Measurements from ENCODE around the gene UMODL1. TPM values are rescaled to one million over a fixed set of nuclear protein-coding genes. Genes with fewer than 3 reads are reported as not detected.

The UMODL1 gene
- total RNA-seq, 2 experiments from 2014 or later: 0.10 to 0.21 TPM

DNA sequence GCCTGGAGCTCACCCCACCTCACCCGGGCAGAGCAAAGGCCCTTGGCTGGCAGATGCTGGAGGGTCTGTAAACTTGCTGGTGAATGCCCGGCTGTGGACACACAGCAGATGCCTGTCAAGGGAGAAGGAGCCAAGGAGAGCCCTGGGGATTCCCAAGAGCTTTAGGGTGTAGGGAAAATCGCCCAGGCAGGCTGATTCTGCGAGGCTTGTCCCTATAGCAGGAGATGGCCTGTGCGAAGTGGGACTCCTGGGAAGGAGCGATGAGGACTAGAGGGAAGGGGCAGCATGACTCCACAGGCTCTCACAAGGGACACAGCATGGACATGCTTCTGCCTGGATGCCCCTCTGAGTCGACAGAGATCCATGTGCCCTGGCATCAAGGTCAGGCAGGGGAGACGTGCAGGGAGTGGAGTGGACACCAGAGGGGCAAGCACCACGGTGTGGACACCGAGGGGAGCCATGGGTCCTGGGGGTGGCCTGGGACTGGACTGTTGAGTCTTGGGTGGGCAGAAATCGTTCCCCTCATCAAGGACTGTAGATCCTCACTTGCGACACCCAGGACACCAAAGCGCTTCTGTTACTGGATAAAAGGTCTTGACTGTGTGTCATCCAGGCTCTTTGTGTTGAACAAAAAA is 76.4 kb downstream of the UMODL1 start:
- peaks cover 8% of the 10 kb centered on the region for H3K4me1 Mint-ChIP-seq
- no peak for DNase-seq
- no peaks in the 10 kb centered on the region for H3K27me3 Mint-ChIP-seq
- no peaks in the 10 kb centered on the region for H3K9me3 Mint-ChIP-seq
- no peaks in the 10 kb centered on the region for H3K36me3 Mint-ChIP-seq (ENCODE audit: low read depth)
- H3K4me3 Mint-ChIP-seq: no peak overlapping the region
- ChIA-PET POLR2A (no interaction called here), CTCF (interaction anchor here (0.5 to 4.7 kb wide), 7 partner anchors 9 to 316 kb away, joined by 3 to 52 read pairs (median 3); no protein-coding TSS in a partner anchor)
- no peak overlapping the region for H3K27ac Mint-ChIP-seq

DNA sequence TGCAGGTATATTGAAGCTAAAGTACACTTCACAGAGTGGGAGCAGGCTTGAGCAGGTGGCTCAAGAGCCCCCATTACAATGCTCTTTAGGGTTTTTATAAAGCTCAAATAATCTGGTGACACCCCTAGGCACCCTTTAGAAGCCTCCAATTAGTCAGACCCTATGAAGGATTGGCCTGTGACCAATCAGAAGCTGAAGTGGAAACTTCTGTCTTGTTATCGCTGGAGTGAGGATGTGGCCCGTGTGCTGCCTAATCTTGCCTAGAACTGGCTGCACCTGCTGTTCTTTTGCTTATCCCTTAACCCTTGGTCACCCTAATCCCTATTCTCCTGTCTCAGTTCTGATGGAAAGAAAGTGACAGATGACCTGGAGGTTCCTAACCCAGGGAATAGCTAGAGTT is 77.0 kb downstream of the UMODL1 start:
- CTCF ChIA-PET: interaction anchor here (1.2 to 4.7 kb wide), 6 partner anchors 9 to 142 kb away, joined by 3 to 52 read pairs (median 3); no protein-coding TSS in a partner anchor
- Mint-ChIP-seq H3K36me3 (ENCODE audit: low read depth) (no peaks in the 10 kb centered on the region), H3K9me3 (no peaks in the 10 kb centered on the region), H3K27me3 (no peaks in the 10 kb centered on the region), H3K27ac (no peak overlapping the region), H3K4me1 (peaks cover 8% of the 10 kb centered on the region), H3K4me3 (no peak overlapping the region)
- no peak for DNase-seq
- POLR2A ChIA-PET: no interaction called here

DNA sequence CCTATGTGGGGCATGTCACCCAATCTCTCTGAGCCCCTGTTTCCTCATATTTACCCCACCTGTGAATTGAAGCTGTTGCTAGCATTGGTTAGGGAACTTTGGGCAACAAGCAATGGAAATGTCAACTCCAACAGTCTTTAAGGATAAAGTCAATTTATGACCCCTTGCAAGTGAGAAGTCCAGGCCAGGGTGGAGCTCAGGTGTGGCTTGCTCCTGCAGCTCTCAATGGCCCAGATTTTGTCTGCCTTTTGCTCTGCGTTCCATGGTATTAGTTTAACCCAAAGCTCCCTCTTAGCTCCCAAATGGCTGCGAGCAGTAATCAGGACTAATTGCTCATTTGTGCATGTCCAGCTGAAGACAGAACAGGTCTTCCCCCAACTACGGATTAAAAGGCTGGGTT is 77.5 kb downstream of the UMODL1 start:
- Mint-ChIP-seq H3K27me3 (no peaks in the 10 kb centered on the region), H3K9me3 (no peaks in the 10 kb centered on the region), H3K4me1 (peaks cover 8% of the 10 kb centered on the region), H3K36me3 (ENCODE audit: low read depth) (no peaks in the 10 kb centered on the region), H3K4me3 (no peak overlapping the region), H3K27ac (no peak overlapping the region)
- ChIA-PET CTCF (interaction anchor here (1.2 to 4.7 kb wide), 4 partner anchors 8 to 142 kb away, joined by 3 to 52 read pairs (median 5); no protein-coding TSS in a partner anchor), POLR2A (no interaction called here)
- DNase-seq: no peak

DNA sequence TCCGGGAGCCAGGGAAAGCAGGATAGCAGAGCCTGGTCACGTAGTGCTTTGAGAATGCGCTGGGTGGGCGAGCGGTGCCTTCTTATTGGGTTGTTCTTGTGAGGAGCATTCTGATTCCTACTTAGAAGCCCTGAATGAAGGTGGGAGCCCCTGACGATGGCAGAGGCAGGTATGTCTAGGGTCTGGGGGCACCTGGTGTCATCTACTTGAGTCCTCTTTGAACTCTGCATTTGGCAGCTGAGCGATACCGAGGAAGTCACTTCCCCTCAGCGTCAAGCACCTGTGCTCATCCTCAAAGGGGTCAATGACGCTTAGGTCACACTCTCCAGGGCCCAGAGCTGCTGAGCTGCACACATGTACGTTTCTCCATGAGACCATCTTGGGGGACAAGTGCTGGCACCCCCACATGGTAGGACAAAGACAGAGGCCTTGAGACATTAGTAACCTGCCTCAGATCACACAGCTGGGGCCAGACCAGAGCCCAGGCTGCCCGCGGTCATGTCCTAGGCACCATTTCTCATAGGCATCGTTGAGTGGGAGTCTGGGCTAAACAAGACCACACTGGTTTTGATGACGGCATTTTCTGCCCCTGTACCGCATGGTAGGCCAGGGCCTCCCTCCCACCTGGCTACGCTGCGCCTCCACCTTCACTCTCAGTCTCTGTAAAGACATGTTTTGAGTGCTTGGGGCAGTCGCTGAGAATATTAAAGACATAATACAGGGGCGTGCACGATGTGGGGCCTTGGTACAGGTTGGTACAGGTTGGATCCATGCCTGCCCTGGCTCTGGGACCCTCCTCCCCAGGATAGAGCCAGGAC is 78.7 kb downstream of the UMODL1 start:
- DNase-seq: no peak
- ChIA-PET POLR2A (no interaction called here), CTCF (interaction anchor here (1.1 kb wide), 1 partner anchor 37 kb away, joined by 3 read pairs; no protein-coding TSS in a partner anchor)
- Mint-ChIP-seq H3K27me3 (no peaks in the 10 kb centered on the region), H3K9me3 (no peaks in the 10 kb centered on the region), H3K27ac (no peak overlapping the region), H3K36me3 (ENCODE audit: low read depth) (no peaks in the 10 kb centered on the region), H3K4me3 (no peak overlapping the region), H3K4me1 (peaks cover 8% of the 10 kb centered on the region)

DNA sequence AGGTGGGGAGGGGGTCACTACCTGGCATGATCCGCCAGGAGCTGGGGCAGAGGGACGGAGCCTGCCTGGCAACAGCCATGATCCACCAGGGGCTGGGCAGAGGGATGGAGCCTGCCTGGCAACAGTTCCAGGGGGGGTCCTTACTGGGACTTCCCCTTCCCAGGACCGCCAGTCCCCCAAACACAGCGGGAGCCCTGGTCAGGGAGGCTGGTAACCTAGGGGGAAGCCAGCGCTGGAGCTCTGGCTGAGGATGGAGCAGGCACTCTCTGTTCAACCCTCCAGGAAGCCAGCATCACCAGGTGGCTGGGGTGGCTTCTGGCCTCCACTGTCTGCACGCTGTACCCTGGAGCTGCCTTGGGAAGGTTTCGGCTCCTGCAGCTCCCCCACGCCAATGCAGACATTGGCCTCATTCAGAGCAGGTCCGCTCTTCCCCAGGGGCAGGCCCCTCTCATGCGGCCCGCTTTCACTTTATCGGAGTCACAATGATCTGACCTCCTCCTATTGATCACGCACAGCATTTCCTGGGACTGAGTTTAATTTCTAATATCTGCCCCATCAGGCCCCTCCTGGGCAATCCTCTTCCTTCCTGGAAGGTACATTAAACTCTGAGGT is 79.5 kb downstream of the UMODL1 start:
- no peak for DNase-seq
- H3K9me3 Mint-ChIP-seq: no peaks in the 10 kb centered on the region
- POLR2A ChIA-PET: no interaction called here
- H3K4me3 Mint-ChIP-seq: no peak overlapping the region
- CTCF ChIA-PET: interaction anchor here (1.1 kb wide), 1 partner anchor 36 kb away, joined by 3 read pairs; no protein-coding TSS in a partner anchor
- H3K36me3 Mint-ChIP-seq (ENCODE audit: low read depth): no peaks in the 10 kb centered on the region
- no peak overlapping the region for H3K27ac Mint-ChIP-seq
- H3K27me3 Mint-ChIP-seq: no peaks in the 10 kb centered on the region
- H3K4me1 Mint-ChIP-seq: peaks cover 5% of the 10 kb centered on the region

DNA sequence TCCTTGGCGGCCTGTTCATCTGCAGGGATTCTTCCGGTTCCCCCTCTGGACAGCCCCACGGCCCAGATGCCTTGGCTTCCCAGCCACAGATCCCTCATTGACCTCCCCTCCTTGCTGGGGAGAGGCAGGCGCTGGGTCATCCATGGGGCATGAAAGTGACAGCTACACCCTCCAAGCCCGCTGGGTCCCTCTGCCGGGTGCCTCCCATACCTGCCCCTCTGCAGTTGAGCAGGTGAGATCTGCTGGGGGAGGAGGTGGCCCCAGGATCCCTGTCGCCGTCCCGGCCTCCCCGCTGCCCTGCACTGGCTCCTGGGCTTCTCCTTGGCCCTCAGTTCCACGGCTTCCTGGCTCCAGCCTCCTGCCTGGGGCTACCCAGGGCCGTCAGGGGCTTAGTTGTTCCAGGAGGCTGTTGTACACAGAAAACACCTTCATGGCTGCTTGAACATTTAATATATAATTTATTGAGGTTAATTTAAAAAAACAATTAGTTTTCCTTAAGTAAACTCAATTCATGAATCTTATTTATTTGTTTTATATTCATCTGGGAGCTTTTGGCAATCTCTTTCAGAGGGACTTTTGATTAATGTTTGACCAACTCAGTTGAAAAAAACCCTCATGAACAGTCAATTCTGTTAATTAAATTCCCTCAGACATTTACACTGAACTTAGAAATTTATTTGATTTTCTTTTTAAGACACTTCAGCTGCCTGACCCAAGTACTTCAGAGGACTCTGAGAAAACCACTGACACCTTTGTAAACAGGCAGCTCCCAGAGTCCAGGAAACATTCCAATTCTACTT is 80.2 kb downstream of the UMODL1 start:
- CTCF ChIA-PET: interaction anchor here (1.1 to 2.6 kb wide), 2 partner anchors 100 to 108 kb away, joined by 3 to 10 read pairs; no protein-coding TSS in a partner anchor
- no peaks in the 10 kb centered on the region for H3K36me3 Mint-ChIP-seq (ENCODE audit: low read depth)
- POLR2A ChIA-PET: no interaction called here

DNA sequence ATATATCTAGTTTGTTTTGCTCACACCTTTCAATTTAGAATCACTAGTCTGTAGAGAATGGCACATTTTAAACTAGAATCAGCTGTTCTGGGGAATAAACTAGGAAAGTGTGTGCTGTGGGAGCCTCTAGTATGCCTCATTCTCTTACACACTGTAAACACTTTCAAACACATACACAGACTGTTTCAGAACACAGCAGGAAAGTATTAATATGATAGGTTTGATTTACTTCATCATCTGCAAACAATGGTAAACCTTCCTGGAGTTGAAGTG is 80.8 kb downstream of the UMODL1 start:
- ChIA-PET POLR2A (no interaction called here), CTCF (interaction anchor here (1.1 to 2.6 kb wide), 2 partner anchors 100 to 107 kb away, joined by 3 to 10 read pairs; no protein-coding TSS in a partner anchor)
- no peak for DNase-seq
- H3K4me3 Mint-ChIP-seq: no peak overlapping the region
- no peaks in the 10 kb centered on the region for H3K36me3 Mint-ChIP-seq (ENCODE audit: low read depth)
- no peaks in the 10 kb centered on the region for H3K9me3 Mint-ChIP-seq
- no peaks in the 10 kb centered on the region for H3K27me3 Mint-ChIP-seq
- no peaks in the 10 kb centered on the region for H3K4me1 Mint-ChIP-seq
- H3K27ac Mint-ChIP-seq: no peak overlapping the region

More for the DNA sequence above, 80.2 kb downstream of the UMODL1 start:
- no peaks in the 10 kb centered on the region for H3K27me3 Mint-ChIP-seq
- H3K27ac Mint-ChIP-seq: no peak overlapping the region
- no peak for DNase-seq
- no peak overlapping the region for H3K4me3 Mint-ChIP-seq
- H3K9me3 Mint-ChIP-seq: no peaks in the 10 kb centered on the region
- H3K4me1 Mint-ChIP-seq: no peaks in the 10 kb centered on the region

DNA sequence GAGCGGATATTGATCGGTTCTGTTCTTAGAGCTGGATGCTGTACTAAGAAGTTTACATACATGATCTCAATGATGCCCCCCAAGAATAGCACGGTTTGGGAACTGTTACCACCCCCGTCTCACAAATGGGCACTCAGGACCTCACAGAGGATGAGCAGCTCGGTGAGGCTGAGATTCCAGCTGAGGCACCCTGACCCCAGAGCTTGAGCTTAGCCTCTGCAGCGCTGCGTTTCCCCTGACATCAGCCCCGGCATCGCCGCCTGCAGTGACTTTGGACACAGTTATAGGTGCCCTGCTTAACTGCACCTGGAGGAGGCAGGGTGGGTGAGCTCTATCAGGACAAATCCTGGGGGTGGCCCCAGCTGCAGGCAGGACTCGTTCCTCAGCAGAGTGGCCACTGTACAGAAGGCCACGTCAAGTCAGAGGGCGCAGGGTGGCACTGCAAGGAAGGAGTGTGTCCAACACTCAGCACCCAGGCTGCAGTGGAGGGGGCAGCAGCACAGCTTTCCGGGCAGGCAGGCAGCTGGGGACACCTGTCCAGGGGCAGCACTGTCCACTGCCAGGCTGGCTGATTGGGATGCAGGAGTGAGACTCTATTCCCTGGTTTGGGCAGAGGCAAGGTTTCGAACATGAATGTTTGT is 82.0 kb downstream of the UMODL1 start:
- POLR2A ChIA-PET: no interaction called here
- Mint-ChIP-seq H3K4me1 (no peaks in the 10 kb centered on the region), H3K36me3 (ENCODE audit: low read depth) (no peaks in the 10 kb centered on the region), H3K27ac (no peak overlapping the region), H3K9me3 (no peaks in the 10 kb centered on the region), H3K4me3 (no peak overlapping the region), H3K27me3 (no peaks in the 10 kb centered on the region)
- DNase-seq: no peak
- CTCF ChIA-PET: interaction anchor here (2.6 kb wide), 1 partner anchor 106 kb away, joined by 10 read pairs; no protein-coding TSS in a partner anchor

DNA sequence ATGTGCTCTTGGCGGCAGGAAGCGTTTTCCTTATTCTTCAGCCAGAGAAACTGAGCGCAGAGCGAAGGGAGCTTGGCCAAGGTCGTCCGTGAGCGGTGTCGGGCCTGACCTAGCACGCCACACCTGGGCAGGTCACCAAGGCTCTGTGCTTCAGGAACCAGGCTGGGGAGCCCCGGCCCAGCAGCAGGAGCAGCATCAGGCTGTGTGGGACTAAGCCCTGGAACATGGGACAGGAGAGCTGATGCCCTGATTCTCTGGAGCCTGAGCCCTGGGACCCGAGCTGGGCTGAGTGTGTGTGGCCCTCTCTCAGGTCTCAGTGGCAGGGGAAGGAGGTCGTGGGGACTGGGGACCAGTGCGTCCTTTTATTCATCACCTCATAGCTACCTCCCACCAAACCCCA is 82.6 kb downstream of the UMODL1 start:
- POLR2A ChIA-PET: no interaction called here
- no peak overlapping the region for H3K4me3 Mint-ChIP-seq
- CTCF ChIA-PET: interaction anchor here (2.6 kb wide), 1 partner anchor 106 kb away, joined by 10 read pairs; no protein-coding TSS in a partner anchor

DNA sequence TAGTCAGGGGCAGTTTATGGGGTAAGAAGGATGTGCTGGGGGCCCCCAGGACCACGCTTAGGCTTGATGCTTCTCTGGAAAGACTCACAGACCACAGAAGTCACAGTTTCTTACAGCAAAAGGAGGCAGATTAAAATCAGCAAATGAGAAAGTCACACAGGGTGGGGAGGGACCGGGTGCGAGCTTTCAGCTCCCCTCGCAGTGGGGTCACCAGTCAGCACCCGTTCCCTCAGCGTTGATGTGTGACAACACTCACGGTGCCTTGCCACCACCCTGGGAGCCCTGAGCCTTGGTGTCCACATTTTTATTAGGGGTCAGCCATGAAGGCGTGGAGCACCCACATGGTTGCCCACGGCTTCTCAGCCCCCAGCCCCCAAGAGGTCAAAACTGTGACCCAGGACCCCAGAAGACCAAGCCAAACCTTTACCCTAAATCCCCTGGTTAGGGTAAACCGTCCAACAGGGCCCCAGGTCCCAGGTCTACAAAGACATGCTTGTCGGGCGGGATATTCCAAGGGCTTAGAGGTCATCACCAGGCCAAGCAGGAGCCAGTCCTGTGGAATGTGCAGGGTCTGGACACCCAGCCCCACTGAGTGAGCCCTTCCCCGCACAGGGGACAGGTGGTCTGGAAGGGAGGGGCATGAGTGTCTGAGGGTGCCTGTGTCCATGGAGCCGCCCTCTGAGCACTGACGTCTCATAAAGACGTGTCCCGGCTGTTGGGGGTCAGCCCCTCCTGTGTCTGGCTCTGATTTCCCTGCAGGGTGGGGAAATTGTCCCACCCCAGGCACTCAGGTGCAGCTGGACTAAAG is 83.3 kb downstream of the UMODL1 start:
- Mint-ChIP-seq H3K36me3 (ENCODE audit: low read depth) (no peaks in the 10 kb centered on the region), H3K27me3 (no peaks in the 10 kb centered on the region), H3K27ac (no peak overlapping the region), H3K4me3 (no peak overlapping the region), H3K9me3 (no peaks in the 10 kb centered on the region), H3K4me1 (peaks cover 2% of the 10 kb centered on the region)
- ChIA-PET CTCF (interaction anchor here (0.7 to 1.5 kb wide), 4 partner anchors 9 to 1838 kb away, joined by 3 to 4 read pairs (median 3); no protein-coding TSS in a partner anchor), POLR2A (no interaction called here)
- DNase-seq: no peak

More for the DNA sequence above, 82.6 kb downstream of the UMODL1 start:
- Mint-ChIP-seq H3K9me3 (no peaks in the 10 kb centered on the region), H3K27ac (no peak overlapping the region), H3K27me3 (no peaks in the 10 kb centered on the region), H3K36me3 (ENCODE audit: low read depth) (no peaks in the 10 kb centered on the region), H3K4me1 (no peaks in the 10 kb centered on the region)
- no peak for DNase-seq

DNA sequence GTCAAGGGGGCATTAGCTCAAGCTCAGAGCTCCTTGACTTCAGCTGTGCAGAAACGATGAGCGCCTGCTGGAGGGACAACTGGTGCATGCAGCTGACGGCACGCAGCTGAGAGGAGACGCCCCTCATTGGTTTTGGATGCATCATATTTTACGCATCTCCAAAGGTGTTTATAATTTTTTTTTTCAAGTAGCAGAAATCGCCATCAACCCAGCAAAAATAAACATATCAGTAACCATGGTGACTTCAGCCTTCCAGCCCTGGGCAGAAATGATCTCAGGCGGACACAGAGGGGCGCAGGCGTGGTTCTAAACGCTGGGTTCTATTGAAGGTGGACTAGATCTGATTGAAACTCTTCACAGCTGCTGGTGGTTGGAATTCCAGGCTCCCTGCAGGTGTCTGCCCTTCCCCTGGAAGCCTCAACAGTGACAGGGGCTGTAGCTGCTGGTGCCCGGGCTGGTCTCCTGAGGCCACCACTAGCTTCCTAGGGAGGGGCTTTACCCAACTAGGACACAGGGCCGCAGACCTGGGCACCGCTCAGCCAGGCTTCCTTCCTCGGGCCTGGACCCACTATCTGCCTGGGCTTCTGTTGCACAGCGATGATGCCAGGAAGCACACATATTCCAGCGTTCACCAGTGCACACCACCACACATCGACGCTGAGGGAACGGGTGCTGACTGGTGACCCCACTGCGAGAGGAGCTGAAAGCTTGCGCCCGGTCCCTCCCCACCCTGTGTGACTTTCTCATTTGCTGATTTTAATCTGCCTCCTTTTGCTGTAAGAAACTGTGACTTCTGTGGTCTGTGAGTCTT is 84.1 kb downstream of the UMODL1 start:
- Mint-ChIP-seq H3K4me1 (peaks cover 3% of the 10 kb centered on the region), H3K27me3 (no peaks in the 10 kb centered on the region), H3K4me3 (no peak overlapping the region), H3K27ac (peak overlapping the region; percentile 0), H3K36me3 (ENCODE audit: low read depth) (no peaks in the 10 kb centered on the region), H3K9me3 (no peaks in the 10 kb centered on the region)
- ChIA-PET CTCF (interaction anchor here (0.7 to 1.5 kb wide), 4 partner anchors 10 to 1837 kb away, joined by 3 to 4 read pairs (median 3); no protein-coding TSS in a partner anchor), POLR2A (no interaction called here)
- no peak for DNase-seq

Data from activated CD4-positive, alpha-beta T cell treated with anti-CD3 and anti-CD28 coated beads, Interleukin-2, amount 10 ng/mL, durations not matched to agents 7 days and 5 days (primary cell).